GM23338 (cell line): ENCODE data around the gene CCDC28B. TPM values are rescaled to one million over a fixed set of nuclear protein-coding genes. Genes with fewer than 3 reads are reported as not detected.

ENCODE experiments used
- ATAC-seq: fragments of 200-7000 bp; cut with Tn5 transposase; 3 replicates; pipeline ENCODE4 v1.9.1; 2020
- DNase-seq: peaks from one replicate; pipeline ENCODE4 v3.0.0-alpha.2; 2015; ENCODE audit warnings: low spot score
- H2AFZ ChIP-seq: fragments of 200-600 bp; sonication (generic); 2 replicates; pipeline ENCODE4 v1.8.0; 2016; ENCODE audit warnings: antibody characterized with exemption, mild to moderate bottlenecking, moderate library complexity
- H3F3A ChIP-seq: fragments of 200-600 bp; sonication (generic); replicated peaks from 2 replicates; pipeline ENCODE4 v1.8.0; 2017; ENCODE audit warnings: antibody characterized with exemption, mixed run types, low read depth
- H3K27ac ChIP-seq: fragments of 200-600 bp; sonication (generic); 2 replicates; pipeline ENCODE4 v1.6.1; 2016; ENCODE audit warnings: low read depth
- H3K27me3 ChIP-seq: fragments of 200-600 bp; sonication (generic); 2 replicates; pipeline ENCODE4 v1.8.0; 2016; ENCODE audit warnings: mild to moderate bottlenecking, mixed run types, moderate library complexity; ENCODE audit not compliant: insufficient read depth
- H3K36me3 ChIP-seq: fragments of 200-600 bp; sonication (generic); 2 replicates; pipeline ENCODE4 v1.8.0; 2016; ENCODE audit warnings: mild to moderate bottlenecking; ENCODE audit not compliant: insufficient read depth
- H3K4me1 ChIP-seq: fragments of 200-600 bp; sonication (generic); 2 replicates; pipeline ENCODE4 v1.8.0; 2016; ENCODE audit warnings: mild to moderate bottlenecking, moderate library complexity; ENCODE audit not compliant: insufficient read depth
- H3K4me2 ChIP-seq: fragments of 200-600 bp; sonication (generic); 2 replicates; pipeline ENCODE4 v1.7.1; 2017; ENCODE audit warnings: mixed run types
- H3K4me3 ChIP-seq: fragments of 200-600 bp; sonication (generic); 2 replicates; pipeline ENCODE4 v1.6.1; 2016; ENCODE audit warnings: mixed run types
- H3K79me2 ChIP-seq: fragments of 200-600 bp; sonication (generic); replicated peaks from 2 replicates; pipeline ENCODE4 v1.8.0; 2017; ENCODE audit warnings: mild to moderate bottlenecking; ENCODE audit not compliant: insufficient read depth
- H3K9me2 ChIP-seq: fragments of 200-600 bp; sonication (generic); 2 replicates; pipeline ENCODE4 v1.8.0; 2017; ENCODE audit not compliant: insufficient read depth
- H4K20me1 ChIP-seq: fragments of 200-600 bp; sonication (generic); replicated peaks from 2 replicates; pipeline ENCODE4 v1.8.0; 2017; ENCODE audit warnings: mild to moderate bottlenecking; ENCODE audit not compliant: insufficient read depth
- H3K27ac Mint-ChIP-seq: 2 replicates; pipeline ENCODE4 v1.8.0; 2020; ENCODE audit warnings: inconsistent platforms, mild to moderate bottlenecking, moderate library complexity, mixed read lengths
- H3K27me3 Mint-ChIP-seq: 3 replicates; pipeline ENCODE4 v1.8.0; 2022; ENCODE audit warnings: low read depth, mild to moderate bottlenecking, moderate library complexity, mixed read lengths, inconsistent platforms; ENCODE audit not compliant: insufficient read depth, poor library complexity
- H3K36me3 Mint-ChIP-seq: 3 replicates; pipeline ENCODE4 v1.8.0; 2021; ENCODE audit warnings: low read depth, mild to moderate bottlenecking, inconsistent platforms, moderate library complexity, mixed read lengths
- H3K4me1 Mint-ChIP-seq: 3 replicates; pipeline ENCODE4 v1.8.0; 2020; ENCODE audit warnings: mild to moderate bottlenecking, inconsistent platforms, mixed read lengths
- H3K4me3 Mint-ChIP-seq: 3 replicates; pipeline ENCODE4 v1.8.0; 2021; ENCODE audit warnings: moderate library complexity, mild to moderate bottlenecking, inconsistent platforms, mixed read lengths
- H3K9me3 Mint-ChIP-seq: 3 replicates; pipeline ENCODE4 v1.8.0; 2020; ENCODE audit warnings: moderate library complexity, mild to moderate bottlenecking, inconsistent platforms, mixed read lengths
- CREB1 ChIP-seq: fragments of 250-450 bp; sonication (Bioruptor Pico); IDR thresholded peaks from 2 replicates; pipeline ENCODE4 v1.5.0; 2020; ENCODE audit warnings: low read depth, mild to moderate bottlenecking, moderate library complexity
- EZH2phosphoT487 ChIP-seq: fragments of 200-600 bp; sonication (generic); IDR thresholded peaks from one replicate; pipeline ENCODE4 v1.8.1; 2018; ENCODE audit warnings: antibody characterized with exemption; ENCODE audit not compliant: unreplicated experiment
- NANOG ChIP-seq: IDR thresholded peaks from 2 replicates; pipeline ENCODE4 v1.6.1; 2016; ENCODE audit warnings: antibody characterized with exemption, borderline replicate concordance
- POLR2AphosphoS5 ChIP-seq: IDR thresholded peaks from 2 replicates; pipeline ENCODE4 v1.6.1; 2016; ENCODE audit warnings: antibody characterized with exemption, low read depth
- polyA plus RNA-seq: library from polyadenylated mRNA; unstranded; fragments of >200 nt; fragmentation: Nextera tagmentation; extraction: Ambion mirVana; gene quantifications from 2 replicates; pipeline ENCODE4 v1.2.1, GENCODE V29; 2016
- total RNA-seq: library from RNA; depleted of rRNA; stranded (reverse); fragments of >200 nt; shearing (Covaris generic); gene quantifications from 2 replicates; pipeline ENCODE4 v1.2.3, GENCODE V29; 2014
- TF ChIP-seq, protein P1 (sequence below): IDR thresholded peaks from one replicate; pipeline ENCODE4 v1.6.1; 2018; ENCODE audit warnings: antibody characterized with exemption; ENCODE audit not compliant: unreplicated experiment
- TF ChIP-seq, protein P2 (sequence below), 2 experiments: fragments of 200-600 bp in 1 of 2; sonication (generic) in 1 of 2; conservative IDR thresholded peaks; 2 replicates each; pipeline versions ENCODE4 v1.5.1 to v1.6.1; 2016 to 2017; ENCODE audit warnings: antibody characterized with exemption in 2 of 2, low read depth in 2 of 2, mild to moderate bottlenecking in 2 of 2, moderate library complexity in 1 of 2
- TF ChIP-seq, protein P3 (sequence below): fragments of 250-450 bp; sonication (Bioruptor Pico); IDR thresholded peaks from 2 replicates; pipeline ENCODE4 v1.5.0; 2020; ENCODE audit warnings: mild to moderate bottlenecking, moderate library complexity

CCDC28B gene
- total and polyA plus RNA-seq, 2 experiments from 2014 or later: 8.7 to 35.2 TPM

DNA sequence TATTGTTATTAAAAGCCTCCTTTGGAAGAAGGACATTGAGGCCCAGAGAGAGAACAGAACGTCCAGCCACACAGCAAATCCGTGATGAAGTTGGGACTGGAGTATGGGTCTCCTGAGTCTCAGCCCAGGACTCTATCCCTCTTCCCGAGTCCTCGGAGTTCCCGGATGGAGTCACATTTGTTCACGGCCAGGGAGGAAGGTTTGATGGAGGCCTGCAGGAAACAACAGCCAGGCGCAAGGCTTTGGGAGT is 21.3 kb upstream of the CCDC28B start:
- H3K27me3 ChIP-seq: no peaks in the 10 kb centered on the region
- H2AFZ ChIP-seq: peak overlapping the region; percentile 94
- H3K4me3 ChIP-seq: peak overlapping the region; percentile 93
- peaks cover 36% of the 10 kb centered on the region for H3K4me1 Mint-ChIP-seq
- peaks cover 36% of the 10 kb centered on the region for H3K79me2 ChIP-seq
- peak overlapping the region; percentile 96 for H3K27ac ChIP-seq
- peaks cover 14% of the 10 kb centered on the region for H3K27me3 Mint-ChIP-seq
- H4K20me1 ChIP-seq: peaks cover 20% of the 10 kb centered on the region
- peaks cover 34% of the 10 kb centered on the region for H3F3A ChIP-seq
- peaks cover 38% of the 10 kb centered on the region for H3K36me3 Mint-ChIP-seq
- DNase-seq (no peak), ATAC-seq (peak; percentile 28)
- no peaks in the 10 kb centered on the region for H3K9me3 Mint-ChIP-seq
- H3K4me3 Mint-ChIP-seq: peak overlapping the region; percentile 95
- H3K27ac Mint-ChIP-seq: peak overlapping the region; percentile 89
- peak overlapping the region; percentile 97 for H3K4me2 ChIP-seq
- TF ChIP-seq, protein P1, sequence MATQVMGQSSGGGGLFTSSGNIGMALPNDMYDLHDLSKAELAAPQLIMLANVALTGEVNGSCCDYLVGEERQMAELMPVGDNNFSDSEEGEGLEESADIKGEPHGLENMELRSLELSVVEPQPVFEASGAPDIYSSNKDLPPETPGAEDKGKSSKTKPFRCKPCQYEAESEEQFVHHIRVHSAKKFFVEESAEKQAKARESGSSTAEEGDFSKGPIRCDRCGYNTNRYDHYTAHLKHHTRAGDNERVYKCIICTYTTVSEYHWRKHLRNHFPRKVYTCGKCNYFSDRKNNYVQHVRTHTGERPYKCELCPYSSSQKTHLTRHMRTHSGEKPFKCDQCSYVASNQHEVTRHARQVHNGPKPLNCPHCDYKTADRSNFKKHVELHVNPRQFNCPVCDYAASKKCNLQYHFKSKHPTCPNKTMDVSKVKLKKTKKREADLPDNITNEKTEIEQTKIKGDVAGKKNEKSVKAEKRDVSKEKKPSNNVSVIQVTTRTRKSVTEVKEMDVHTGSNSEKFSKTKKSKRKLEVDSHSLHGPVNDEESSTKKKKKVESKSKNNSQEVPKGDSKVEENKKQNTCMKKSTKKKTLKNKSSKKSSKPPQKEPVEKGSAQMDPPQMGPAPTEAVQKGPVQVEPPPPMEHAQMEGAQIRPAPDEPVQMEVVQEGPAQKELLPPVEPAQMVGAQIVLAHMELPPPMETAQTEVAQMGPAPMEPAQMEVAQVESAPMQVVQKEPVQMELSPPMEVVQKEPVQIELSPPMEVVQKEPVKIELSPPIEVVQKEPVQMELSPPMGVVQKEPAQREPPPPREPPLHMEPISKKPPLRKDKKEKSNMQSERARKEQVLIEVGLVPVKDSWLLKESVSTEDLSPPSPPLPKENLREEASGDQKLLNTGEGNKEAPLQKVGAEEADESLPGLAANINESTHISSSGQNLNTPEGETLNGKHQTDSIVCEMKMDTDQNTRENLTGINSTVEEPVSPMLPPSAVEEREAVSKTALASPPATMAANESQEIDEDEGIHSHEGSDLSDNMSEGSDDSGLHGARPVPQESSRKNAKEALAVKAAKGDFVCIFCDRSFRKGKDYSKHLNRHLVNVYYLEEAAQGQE: no peak
- no peak for TF ChIP-seq NANOG
- peaks cover 30% of the 10 kb centered on the region for H3K4me1 ChIP-seq
- peaks cover 12% of the 10 kb centered on the region for H3K36me3 ChIP-seq
- H3K9me2 ChIP-seq: no peaks in the 10 kb centered on the region

DNA sequence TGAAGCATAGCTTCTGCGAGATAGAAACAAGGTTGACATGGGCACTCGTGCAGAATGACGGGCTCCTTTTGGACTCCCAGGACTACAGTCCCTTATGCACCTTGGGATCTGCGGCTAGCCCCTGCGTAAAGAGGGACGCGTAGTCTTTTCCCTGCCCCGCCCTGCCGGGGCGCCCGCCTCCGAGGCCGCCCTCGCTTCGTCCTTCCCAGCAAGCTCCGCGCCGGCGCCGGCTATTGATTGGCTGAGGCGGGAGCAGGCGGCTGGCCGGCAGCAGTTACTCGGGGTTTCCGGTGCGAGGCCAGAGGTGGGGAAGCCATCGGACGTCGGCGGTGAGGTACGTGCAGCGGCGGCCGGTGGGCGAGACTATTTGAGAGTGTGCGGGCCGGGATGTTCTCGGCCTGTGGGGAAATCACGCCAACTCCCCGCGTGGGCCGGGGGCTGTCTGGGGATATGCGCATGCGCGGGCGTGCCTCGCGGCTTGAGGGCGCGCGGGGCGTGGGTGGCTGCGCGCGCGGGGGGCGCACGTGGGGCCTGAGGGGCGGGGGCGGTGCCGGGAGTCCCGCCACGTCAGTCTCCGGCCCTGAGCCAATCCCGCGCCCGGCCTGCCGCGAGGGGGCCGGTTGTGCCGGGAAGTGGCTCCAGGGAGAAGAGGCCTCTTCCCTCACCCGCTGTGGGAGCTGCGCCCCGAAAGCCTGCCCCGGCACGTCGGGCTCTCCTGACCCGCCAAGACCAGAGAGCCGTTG is 20.8 kb upstream of the CCDC28B start, which contains the start of gene TXLNA:
TSS of gene TXLNA (plus strand) at position 233 of the 743 bp plus-strand sequence. CDS start 671 bp downstream, outside the sequence.
- ATAC-seq (peak; percentile 89), DNase-seq (peak; percentile 96)
- Mint-ChIP-seq H3K36me3 (peaks cover 43% of the 10 kb centered on the region), H3K4me3 (peak within 1 kb of the TSS; percentile 95), H3K27me3 (peaks cover 14% of the 10 kb centered on the region), H3K9me3 (no peaks in the 10 kb centered on the region), H3K4me1 (peaks cover 38% of the 10 kb centered on the region), H3K27ac (peak within 1 kb of the TSS; percentile 96)
- peak within 1 kb of the TSS; percentile 97 for H3K4me2 ChIP-seq
- no peaks in the 10 kb centered on the region for H3K27me3 ChIP-seq
- H3K27ac ChIP-seq: peak within 1 kb of the TSS; percentile 96
- H4K20me1 ChIP-seq: peaks cover 23% of the 10 kb centered on the region
- H2AFZ ChIP-seq: peak within 1 kb of the TSS; percentile 94
- H3K4me1 ChIP-seq: peaks cover 30% of the 10 kb centered on the region
- peak within 1 kb of the TSS; percentile 93 for H3K4me3 ChIP-seq
- TF ChIP-seq, protein P2, sequence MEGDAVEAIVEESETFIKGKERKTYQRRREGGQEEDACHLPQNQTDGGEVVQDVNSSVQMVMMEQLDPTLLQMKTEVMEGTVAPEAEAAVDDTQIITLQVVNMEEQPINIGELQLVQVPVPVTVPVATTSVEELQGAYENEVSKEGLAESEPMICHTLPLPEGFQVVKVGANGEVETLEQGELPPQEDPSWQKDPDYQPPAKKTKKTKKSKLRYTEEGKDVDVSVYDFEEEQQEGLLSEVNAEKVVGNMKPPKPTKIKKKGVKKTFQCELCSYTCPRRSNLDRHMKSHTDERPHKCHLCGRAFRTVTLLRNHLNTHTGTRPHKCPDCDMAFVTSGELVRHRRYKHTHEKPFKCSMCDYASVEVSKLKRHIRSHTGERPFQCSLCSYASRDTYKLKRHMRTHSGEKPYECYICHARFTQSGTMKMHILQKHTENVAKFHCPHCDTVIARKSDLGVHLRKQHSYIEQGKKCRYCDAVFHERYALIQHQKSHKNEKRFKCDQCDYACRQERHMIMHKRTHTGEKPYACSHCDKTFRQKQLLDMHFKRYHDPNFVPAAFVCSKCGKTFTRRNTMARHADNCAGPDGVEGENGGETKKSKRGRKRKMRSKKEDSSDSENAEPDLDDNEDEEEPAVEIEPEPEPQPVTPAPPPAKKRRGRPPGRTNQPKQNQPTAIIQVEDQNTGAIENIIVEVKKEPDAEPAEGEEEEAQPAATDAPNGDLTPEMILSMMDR (conservative IDR thresholded peaks at IDR 0.05; ENCODE audit: low read depth in 2 of 2): no peak
- TF ChIP-seq CREB1 (CRISPR knock-in tag) (0 out of 2 replicates have a peak, but pooled peaks have one; percentile 9), EZH2phosphoT487 (no peak), POLR2AphosphoS5 (peak; percentile 91)
- TF ChIP-seq, protein P3, sequence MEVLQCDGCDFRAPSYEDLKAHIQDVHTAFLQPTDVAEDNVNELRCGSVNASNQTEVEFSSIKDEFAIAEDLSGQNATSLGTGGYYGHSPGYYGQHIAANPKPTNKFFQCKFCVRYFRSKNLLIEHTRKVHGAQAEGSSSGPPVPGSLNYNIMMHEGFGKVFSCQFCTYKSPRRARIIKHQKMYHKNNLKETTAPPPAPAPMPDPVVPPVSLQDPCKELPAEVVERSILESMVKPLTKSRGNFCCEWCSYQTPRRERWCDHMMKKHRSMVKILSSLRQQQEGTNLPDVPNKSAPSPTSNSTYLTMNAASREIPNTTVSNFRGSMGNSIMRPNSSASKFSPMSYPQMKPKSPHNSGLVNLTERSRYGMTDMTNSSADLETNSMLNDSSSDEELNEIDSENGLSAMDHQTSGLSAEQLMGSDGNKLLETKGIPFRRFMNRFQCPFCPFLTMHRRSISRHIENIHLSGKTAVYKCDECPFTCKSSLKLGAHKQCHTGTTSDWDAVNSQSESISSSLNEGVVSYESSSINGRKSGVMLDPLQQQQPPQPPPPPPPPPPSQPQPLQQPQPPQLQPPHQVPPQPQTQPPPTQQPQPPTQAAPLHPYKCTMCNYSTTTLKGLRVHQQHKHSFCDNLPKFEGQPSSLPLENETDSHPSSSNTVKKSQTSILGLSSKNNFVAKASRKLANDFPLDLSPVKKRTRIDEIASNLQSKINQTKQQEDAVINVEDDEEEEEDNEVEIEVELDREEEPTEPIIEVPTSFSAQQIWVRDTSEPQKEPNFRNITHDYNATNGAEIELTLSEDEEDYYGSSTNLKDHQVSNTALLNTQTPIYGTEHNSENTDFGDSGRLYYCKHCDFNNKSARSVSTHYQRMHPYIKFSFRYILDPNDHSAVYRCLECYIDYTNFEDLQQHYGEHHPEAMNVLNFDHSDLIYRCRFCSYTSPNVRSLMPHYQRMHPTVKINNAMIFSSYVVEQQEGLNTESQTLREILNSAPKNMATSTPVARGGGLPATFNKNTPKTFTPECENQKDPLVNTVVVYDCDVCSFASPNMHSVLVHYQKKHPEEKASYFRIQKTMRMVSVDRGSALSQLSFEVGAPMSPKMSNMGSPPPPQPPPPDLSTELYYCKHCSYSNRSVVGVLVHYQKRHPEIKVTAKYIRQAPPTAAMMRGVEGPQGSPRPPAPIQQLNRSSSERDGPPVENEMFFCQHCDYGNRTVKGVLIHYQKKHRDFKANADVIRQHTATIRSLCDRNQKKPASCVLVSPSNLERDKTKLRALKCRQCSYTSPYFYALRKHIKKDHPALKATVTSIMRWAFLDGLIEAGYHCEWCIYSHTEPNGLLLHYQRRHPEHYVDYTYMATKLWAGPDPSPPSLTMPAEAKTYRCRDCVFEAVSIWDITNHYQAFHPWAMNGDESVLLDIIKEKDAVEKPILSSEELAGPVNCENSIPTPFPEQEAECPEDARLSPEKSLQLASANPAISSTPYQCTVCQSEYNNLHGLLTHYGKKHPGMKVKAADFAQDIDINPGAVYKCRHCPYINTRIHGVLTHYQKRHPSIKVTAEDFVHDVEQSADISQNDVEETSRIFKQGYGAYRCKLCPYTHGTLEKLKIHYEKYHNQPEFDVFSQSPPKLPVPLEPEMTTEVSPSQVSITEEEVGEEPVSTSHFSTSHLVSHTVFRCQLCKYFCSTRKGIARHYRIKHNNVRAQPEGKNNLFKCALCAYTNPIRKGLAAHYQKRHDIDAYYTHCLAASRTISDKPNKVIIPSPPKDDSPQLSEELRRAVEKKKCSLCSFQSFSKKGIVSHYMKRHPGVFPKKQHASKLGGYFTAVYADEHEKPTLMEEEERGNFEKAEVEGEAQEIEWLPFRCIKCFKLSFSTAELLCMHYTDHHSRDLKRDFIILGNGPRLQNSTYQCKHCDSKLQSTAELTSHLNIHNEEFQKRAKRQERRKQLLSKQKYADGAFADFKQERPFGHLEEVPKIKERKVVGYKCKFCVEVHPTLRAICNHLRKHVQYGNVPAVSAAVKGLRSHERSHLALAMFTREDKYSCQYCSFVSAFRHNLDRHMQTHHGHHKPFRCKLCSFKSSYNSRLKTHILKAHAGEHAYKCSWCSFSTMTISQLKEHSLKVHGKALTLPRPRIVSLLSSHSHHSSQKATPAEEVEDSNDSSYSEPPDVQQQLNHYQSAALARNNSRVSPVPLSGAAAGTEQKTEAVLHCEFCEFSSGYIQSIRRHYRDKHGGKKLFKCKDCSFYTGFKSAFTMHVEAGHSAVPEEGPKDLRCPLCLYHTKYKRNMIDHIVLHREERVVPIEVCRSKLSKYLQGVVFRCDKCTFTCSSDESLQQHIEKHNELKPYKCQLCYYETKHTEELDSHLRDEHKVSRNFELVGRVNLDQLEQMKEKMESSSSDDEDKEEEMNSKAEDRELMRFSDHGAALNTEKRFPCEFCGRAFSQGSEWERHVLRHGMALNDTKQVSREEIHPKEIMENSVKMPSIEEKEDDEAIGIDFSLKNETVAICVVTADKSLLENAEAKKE (CRISPR knock-in tag): no peak
- peaks cover 17% of the 10 kb centered on the region for H3K36me3 ChIP-seq
- H3K9me2 ChIP-seq: no peaks in the 10 kb centered on the region
- H3K79me2 ChIP-seq: peaks cover 41% of the 10 kb centered on the region
- peaks cover 30% of the 10 kb centered on the region for H3F3A ChIP-seq
